SKM-1 treated with dmso at 0.1 percent for 144 hours (cell line): ENCODE measurements around the gene RNASEL.
A peak's percentile ranks its signal among the peaks of the same experiment; 100 is the strongest.

ENCODE experiments used
- DNase-seq: peaks from one replicate; lab custom pipeline; 2025; ENCODE audit not compliant: unreplicated experiment; lab: John Stamatoyannopoulos, UW

Gene RNASEL

DNA sequence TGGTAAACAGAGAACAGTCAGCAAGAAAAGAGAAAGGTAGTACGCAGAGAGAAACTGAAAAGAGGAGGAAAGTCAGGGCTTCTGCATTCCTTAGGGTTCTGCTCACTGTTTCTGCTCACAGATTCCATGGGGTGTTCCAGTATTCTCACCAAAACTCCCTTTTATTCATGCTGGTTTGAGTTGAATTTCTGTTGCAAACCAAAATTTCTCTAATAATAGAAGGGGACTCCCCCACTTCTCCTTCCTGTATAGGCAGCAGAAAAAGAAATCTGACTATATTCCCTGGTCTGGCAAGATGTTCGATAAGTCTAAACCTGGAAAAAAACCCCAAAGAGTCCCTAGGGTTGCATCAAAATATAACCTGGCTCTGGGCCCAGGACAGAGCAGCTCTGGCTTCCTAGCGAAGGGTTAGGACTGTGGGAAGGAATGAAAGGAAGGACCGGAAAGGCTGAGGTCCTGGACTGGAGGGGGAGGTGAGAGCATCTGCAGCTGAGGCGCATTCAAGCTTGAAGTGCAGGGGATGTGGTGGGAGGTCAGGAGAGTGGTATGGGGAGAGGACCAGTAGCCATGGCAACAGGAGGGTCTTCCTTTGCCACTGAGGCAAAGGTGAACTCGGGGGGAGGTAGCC, 34.0 kb upstream of the RNASEL start:
- no peak for DNase-seq

DNA sequence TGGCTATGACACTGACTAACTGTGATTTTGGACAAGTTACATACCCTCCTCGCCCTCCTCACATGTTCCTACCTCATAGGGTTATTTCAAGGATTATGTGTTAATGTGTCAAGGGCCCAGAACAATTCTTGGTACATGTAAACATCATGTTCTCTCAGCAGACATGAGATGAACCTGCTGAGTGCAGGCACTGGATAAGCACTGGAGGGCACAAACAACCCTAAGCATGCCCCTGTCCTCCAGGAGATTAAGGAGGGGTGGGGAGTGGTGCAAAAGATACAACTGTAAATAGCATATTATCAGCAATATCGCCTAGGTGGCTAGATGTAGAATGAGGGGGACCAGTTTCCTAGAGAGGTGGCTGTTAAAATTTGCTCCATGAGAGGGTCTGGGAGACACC, 32.9 kb upstream of the RNASEL start:
- DNase-seq, result no peak

DNA sequence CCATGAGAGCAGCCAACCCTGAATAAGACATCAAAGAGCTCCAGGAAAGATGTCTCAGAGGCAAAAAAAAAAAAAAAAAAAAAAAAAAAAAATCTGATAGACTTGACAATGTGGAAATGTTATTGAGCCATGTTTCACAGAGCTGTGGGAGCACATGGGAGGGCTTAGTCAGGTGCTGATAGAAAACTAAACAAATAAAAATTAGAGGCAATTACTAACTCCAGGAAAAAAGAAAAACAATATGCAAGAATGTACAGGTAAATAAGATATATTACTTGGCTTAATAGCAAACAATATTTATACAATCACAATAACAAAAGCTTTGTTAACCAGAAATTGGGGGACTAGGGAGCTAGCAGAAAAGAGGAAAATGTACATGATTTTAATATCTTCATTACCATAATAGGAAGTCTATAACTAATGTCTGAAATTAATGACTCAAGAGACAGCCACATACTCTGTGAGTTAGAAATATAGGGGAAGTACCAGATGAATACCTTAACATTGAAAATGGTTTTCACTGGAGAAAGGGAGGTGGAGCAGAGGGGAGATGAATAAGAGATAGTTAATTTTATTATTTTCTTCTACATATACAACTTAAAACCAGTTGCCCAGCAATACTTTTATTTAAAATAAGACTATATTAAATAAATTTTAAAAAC, 32.0 kb upstream of the RNASEL start:
- DNase-seq, result no peak

DNA sequence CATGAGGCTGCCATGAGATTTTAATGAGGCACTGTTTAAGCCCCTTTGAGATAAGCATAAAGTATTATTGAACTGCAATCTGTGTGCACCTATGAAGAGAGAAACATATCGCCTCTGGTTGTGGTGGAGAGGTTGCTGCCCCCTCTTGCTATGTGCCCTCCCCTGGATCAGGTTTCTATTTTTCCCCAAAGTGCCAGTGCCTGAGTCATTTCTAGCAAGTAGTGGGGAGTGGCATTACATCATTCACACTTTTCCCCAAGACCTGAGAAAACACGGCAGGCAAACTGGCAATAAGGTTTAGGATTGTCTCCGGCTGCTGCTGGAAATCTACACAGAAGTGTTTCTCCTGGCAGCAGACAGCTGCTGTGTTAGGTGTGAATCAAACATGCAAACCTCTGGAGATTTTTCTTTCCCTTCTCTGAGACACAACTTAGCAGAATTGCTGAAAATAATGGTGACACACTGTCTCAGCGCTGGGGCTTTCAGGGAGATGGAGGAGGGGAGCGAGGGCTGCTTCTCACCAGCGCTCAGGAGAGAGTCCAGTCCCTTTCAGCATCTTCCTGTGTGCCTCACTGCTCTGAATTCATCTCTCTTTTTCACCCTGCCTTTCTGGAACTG, 28.8 kb upstream of the RNASEL start:
- DNase-seq, result no peak

DNA sequence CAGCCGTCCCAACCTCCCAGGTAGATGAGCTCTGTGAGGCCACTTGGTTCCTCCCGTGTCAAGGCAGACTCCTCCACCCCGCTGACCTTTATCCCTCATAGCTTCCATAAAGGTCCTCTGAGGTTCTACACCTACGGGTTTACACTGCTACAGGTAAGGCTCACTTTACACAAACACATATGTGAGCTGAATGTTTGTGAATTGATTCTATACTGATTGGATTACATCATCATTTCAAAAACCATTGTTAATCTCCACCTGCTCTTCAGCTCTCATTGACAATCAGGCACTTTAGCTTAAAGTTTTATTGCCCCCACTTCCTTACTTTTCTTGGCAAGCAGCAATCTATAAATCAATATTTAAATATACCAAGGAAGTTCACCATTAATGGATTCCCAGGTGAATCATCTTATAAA, 28.0 kb upstream of the RNASEL start:
- no peak for DNase-seq

DNA sequence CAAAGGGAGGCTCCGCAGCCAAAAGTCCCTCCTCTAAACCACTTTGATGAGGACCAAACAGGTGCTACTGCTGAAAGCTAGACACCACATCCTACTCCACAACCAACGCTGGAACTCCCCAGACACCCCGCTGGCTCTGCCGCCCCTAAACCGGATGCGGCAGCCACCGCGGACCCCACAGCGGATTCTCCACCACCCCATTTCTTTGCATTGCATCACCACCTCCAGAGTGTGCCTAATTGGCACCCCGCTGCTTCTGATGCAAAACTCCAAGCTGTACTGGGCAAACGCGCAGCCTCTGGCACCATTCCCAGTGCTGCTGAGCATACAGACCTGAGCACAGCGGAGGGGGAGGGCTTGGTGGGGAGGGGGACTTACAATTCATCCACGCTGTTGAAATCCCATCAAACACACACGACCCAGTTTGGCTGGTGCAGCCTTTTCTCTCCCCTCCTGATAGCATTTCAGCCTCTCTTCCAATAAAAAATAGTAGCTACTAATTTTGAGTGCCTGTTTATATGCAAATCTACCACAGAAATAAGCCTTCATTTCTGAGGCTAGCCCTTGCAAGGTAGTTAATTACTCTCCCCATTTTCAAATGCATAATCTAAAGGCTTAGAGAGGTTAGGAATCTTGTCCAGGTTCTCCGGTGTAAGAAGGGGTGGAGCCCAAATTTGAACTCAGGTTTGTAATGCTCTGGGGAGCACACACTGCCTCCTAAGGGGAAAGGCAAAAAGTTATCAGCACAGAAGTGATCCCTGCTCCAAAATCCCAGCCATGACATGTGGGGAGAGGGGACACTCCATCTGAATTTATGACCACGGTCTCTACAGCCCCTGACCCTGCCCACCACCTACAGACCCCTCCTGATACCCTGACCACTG, 27.3 kb upstream of the RNASEL start:
- peak; percentile 62 for DNase-seq

DNA sequence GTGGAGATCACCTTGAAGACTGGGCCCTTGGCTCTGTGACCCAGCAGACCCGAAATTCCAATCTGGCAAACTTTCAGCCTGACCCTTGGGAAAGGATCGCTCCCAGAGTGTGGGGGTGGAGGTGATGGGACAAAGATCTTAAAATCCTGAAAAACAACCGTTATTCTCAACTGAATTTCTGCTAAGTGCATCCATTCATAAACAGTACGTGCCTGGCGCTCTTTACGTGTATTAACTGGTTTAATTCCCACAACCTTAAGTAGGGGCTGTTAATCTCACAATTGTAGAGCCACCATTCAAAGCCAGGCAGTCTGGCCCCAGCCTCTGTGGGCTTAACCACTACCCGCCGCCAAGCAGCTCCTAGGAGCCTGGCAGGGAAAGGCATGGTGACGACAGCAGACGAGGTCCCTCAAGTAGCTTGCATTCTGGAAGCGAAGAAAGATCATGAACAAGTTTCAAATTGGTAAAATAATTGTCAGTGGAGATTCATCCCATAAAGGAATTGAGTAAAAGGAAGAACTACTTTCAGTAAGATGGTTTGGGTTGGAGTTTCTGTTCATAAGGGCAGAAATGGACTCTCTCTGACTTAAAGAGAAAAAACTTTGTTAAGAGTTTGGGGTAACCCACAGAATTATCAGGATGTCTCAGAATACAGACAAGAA, 26.5 kb upstream of the RNASEL start:
- no peak for DNase-seq

DNA sequence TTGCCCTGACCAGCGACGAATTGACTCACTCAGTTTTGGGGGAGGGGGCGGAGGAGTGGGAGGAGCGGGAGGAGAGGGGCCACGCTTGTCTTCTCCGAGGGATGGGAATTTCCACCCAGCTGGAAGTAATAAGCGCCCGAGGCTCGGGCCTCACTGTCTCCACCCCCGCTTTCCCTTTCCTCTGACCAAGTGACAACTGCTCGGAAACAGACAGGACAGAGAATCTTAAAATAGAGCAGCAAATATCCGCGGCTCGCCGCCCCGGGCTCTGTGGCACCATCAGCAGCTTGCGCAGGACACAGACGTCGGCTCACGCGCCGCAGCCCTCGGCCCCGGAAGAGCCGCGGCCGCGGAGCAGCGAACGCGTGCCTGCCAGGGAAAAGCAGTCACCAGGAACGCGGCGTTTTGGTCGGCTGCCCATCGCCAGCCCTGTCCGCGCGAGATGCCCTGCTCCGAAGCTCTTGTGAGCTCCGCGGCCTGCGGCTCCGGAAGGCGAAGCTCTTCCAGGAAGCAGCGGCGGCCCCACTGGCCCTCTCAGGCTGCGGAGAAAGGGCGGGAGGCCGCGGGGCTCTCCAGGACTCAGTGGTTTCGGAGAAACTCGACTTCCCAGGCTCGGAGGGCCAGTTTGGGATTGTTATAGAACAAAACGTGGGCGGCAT, 25.9 kb upstream of the RNASEL start:
- DNase-seq, result peak; percentile 82

DNA sequence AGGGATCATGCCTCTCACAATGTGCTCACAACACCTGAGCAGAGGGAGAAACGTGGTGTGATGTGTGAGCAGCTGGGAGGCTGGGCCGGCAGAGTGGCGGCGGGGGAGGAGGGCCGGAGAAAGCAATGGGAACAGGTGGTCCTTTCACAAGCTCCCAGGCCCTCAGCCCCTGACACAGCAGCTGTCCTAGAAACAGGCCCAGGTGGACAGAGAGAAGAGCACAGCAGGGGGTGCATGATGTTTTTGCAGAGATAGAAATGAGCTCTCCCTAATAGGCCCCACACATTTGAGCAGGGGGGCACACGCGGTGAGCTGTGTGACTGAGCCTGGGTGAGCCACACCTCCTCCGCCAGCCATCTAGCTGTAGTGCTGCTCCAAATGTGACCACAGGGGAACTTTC, 22.7 kb upstream of the RNASEL start:
- DNase-seq, result no peak

DNA sequence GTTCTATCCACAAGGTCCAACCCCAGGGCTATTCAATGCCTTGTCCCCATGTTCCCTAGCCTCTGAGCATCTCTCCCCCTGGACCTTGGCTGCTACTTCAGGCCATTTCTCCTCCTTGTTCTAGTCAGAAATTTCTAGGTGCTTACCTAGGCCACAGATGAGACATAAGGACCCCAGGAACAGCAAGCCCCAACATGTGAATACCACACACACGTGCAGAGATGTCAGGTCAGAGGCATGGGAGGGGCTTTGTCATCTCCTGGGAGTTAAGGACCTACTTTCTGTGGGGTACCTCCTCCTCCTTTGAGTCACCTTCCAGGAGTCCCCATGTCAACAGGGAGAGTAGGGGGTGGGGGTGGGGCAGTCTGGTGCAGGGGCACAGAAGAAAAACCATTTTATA, 22.3 kb upstream of the RNASEL start:
- no peak for DNase-seq

DNA sequence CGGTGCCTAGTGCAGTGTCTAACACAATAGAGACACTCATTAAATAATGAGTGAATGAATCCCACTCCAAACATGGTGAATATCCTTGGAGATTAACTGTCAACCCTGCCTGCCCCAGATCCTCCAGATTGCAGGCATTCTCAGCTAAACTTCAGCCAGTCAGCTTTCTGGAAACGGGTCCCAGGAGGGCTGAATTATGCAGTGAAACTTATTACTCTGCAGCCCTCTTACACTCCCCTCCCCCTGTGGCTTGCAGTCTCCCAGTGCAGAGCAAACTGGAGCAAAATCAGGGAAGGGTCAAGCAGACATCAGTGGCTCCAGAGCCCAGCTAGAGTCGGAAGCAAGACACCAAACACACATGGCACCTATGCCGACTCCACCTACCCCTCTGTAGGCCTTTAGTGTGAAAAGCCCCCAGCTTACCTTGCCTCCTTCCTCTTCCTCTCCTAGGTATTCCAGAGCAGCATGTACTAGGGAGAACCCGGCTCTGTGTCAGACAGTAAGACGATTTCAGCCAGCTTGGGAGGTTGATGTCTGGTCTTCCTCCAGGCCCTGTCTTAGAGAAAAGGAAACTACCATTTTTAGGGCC, 21.6 kb upstream of the RNASEL start:
- DNase-seq, result no peak

DNA sequence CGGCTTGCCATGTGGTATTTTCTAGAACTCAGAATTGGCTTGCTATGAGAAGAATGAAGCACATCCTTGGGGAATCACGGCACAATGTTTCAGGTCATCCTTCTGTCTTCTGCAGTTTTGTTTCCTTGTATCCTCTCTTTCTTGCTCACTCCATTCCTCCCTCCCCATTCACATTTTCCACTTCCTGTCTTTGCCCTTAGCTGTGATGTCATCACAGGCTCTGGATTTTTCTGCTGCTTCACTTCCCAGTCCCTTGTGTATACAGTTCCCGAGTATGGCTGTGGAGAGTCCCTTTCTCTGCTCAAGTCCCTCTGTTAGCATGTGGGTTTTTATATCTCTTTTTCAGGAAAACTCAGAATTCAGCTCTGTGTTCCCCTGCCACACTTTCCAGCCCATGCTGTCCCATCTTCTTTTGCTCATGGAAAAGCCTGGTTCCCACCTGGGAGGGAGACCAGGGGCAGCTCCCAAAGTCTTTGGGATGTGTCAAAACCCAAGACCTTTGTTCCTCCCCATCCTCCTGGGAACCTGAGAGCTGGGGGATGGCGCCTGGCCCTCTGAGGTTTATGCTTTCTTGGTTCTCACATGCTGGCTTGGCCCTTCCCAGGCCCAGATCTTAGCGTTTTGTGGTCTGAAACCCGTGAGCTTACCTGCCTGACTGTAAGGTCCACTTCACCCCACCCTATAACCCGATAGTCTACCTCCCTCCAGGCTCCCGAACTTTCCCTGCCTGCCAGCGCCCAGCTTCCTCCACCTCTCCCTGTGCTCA, 20.0 kb upstream of the RNASEL start:
- no peak for DNase-seq

DNA sequence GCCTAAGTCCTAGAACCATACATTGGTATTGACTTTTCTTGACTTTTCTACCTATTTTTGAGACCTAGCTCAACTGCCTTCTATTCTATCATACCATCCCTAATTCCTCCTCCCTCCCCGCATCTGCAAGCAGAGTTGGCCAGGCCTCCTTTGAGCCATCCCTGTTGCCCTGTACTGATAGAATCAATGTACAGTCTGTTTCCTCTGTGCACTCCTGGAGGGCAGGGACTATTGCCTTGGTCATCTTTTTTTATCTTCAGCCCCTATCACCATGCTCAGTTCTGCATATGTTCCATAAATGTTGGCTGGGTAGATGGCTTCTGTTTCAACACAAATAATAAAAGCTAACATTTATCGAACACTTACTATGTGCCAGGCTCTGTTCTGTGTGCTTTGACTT, 19.2 kb upstream of the RNASEL start:
- no peak for DNase-seq

DNA sequence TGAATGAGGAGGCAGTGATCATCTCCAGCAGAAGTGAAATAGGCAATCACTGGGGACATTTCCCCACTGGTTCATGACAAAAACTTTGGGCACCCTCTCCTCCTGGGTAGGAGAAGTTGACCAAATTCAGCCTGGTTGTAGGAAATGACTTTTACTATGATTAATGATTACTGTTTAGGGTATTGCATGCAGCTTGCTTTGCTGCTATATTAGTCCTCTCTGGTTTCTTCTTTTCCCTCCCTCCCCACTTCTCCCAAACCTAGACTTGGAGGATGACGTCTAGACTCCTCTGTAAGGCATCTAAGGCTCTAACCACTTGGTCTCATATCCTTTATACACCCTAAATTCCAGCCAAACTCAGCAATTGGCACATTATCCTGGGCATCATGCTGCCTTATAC, 18.5 kb upstream of the RNASEL start:
- no peak for DNase-seq

DNA sequence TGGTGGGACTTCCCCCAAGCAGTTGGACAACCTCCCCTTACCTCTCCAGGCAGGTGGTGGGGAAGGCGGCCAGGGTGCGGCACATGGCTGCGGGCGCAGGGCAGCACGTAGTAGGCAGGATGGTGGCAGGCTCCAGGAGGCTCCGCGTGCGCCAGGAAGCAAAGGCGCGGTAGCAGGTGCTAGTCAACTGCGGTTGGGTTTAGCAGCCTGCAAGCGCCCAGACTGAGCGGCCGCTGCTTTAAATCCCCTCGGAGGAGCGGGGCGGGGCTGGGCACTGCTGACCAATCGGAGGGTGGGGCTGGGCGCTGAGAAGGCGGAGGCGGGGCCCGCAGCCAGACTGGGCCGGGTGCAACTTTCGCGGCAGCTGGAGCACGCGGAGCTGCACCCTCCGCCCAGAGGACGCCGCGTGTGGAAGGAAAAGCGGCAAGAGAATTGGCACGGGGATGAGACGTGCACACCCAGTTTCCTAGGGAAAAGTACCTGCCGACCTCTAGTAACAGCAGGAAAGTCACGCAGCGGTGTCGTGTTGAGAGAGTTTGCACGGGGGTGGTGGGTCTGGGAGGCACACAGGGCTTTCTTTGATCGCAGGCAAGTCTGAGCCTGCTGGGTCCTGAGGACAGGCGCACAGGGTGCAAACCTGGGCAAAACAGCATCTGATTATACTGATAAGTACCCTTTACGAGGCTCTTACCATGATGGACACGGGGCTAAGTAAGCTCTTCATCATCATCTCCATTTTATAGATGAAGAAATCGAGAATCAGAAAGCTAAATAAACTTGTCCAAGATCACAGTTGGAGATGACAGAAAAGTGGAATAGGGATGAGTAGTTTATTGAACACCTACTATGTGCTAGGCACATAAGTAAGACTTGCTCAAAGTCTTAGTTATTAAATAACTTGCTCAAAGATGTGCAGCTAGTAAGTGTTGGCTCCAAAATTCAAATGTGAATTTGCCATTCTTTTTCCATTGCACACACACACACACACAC, 15.4 kb upstream of the RNASEL start, which contains the start of gene RGS16:
TSS of gene RGS16 (minus strand) at position 215 of the 990 bp plus-strand sequence. CDS start at position 85, 130 bp downstream.
- DNase-seq, result peak; percentile 98

DNA sequence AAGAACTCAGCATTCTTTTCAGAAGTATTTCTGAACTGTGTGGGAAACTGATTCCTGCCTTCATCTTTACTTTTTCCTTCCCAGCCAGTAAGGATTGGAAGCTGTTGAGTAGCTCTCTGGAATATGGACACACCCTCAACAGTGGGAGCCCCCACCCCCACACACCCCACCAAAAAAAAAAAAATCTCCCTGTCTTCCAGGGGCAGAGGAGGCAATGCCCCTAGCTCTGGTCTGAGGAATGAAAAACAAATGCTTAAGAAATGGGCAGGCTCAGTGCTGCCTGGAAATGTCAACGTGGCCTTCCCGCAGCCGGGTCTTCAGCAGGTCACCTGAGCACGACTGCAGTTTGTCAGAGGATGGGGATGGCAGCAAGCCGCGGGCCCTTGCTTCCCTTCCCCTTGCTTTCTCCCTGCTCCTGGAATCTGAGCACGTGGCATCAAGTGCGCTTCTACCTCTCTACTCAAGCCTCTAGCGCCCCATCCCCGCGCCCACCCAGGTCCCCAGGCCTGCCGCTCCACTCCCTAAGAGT, 14.7 kb upstream of the RNASEL start:
- DNase-seq, result no peak

DNA sequence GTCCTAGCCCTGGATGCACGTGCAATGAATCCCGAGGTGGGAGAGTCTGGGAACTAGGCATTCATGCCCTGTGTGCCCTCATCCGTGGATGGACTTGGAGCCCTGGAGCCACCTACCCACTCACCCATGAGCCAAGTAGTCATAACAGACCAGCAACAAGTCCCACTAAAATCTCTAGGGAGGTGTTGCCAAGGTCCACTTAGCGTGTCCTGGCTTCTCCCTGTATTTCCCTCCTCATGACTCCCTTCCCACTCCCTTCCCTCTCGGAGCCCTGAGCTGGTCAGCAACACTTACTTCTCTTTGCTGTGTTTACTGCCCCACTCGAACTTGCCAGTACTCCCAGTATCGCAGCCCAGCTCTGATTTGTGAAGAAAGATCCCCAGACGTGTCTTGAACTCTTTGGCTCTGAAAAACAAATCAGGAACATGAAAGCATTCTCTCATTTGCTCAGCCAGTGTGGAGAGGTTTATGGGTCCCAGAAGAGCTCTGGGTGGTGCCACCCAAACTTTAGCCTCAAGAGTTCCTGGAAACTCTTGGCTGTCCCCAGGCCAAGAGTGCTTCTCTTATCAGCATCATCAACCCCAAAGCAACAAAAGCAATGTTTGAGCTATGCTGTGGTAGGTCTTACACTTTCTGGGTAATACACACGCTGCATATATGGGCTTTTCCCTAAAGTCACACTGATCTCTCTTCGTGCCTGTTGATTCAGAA, 14.0 kb upstream of the RNASEL start:
- no peak for DNase-seq
